Measurements from ENCODE around the gene SPINK1. TPM values are rescaled to one million over a fixed set of nuclear protein-coding genes. Genes with fewer than 3 reads are reported as not detected.

Gene SPINK1
- total and polyA plus RNA-seq, 2 of the 13 experiments (the other 11 are each of a cell fraction or from before 2014, with no cell fraction given) = 14.7 to 17.1 TPM

DNA sequence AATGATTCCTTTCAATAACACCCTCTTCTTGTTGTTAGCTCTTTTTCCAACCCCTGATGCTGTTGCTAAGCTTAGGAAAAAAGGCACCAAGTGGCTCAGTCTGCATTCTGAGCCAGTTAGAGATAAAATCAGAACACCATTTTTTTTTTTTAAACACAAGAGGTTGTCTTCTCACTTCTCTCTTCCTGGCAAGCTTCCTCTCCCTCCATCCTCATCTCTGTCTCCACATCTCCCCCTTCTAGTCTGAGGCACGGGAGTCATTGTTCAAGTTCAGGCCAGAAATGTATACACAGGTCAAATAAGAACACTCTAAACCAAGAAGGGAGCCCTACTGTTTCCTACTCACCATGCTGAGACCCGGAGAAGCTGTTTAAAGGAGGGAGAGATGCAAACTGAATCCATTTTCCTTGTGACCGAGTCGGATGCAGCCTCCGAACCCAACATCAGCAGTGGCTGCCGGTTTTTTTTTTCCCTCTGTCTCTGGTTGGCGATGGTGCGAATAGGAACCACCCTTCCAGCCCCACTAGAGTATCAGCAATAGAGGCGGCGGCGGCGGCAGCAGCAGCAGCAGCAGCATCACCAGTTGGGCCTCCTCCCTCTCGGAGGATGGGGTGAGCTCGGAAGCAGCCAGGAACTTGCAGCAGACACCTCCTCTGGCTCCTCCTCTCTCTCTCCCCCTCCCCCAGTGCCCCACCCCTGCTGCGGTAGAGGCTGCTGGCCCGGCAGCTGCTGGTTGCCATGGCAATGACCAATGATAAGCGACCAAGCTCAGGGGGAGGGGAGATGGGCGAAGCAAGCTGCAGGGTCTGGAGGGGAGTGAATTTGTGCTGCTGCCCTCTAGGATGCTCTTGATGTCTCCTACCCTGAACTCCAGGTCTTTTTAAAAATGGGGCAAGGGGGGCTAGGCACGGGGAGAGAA lies 49.1 kb downstream of the SPINK1 start, which contains the start of gene JAKMIP2:
TSS of gene JAKMIP2 (minus strand) at position 619 of the 919 bp plus-strand sequence. CDS start 110,922 bp downstream, outside the sequence.
- ATAC-seq (no peak), FAIRE-seq (no peak), DNase-seq (ENCODE audit: low spot score) (no peak)
- CTCF ChIA-PET (ENCODE audit: low intra/inter-chr PET ratio, low total read pairs) = no interaction called here
- in situ Hi-C loops (cut with HindIII; ENCODE audit: extremely low pct_ligation_motif_present, low pct_unique_long_range_greater_than_20kb) (no loop called here), intact Hi-C loops (cut with micrococcal nuclease; ENCODE audit: unreplicated experiment) (no loop called here)
- TF ChIP-seq TBX3 (IDR thresholded peaks at IDR 0.05; ENCODE audit: borderline replicate concordance) (no peak), ZNF451 (CRISPR knock-in tag; IDR thresholded peaks at IDR 0.05) (no peak), ZNF546 (CRISPR knock-in tag; conservative IDR thresholded peaks at IDR 0.05) (no peak), SIN3A (IDR thresholded peaks at IDR 0.05; ENCODE audit: borderline replicate concordance, low read depth, low read length) (no peak), IKZF4 (CRISPR knock-in tag; IDR thresholded peaks at IDR 0.05; ENCODE audit: borderline replicate concordance, low read depth, not compliant biosample characterization) (no peak)
- TF ChIP-seq, protein P1, sequence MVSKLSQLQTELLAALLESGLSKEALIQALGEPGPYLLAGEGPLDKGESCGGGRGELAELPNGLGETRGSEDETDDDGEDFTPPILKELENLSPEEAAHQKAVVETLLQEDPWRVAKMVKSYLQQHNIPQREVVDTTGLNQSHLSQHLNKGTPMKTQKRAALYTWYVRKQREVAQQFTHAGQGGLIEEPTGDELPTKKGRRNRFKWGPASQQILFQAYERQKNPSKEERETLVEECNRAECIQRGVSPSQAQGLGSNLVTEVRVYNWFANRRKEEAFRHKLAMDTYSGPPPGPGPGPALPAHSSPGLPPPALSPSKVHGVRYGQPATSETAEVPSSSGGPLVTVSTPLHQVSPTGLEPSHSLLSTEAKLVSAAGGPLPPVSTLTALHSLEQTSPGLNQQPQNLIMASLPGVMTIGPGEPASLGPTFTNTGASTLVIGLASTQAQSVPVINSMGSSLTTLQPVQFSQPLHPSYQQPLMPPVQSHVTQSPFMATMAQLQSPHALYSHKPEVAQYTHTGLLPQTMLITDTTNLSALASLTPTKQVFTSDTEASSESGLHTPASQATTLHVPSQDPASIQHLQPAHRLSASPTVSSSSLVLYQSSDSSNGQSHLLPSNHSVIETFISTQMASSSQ (IDR thresholded peaks at IDR 0.05; ENCODE audit: low read depth) = no peak
- TF ChIP-seq, protein P1 (CRISPR knock-in tag; IDR thresholded peaks at IDR 0.05; ENCODE audit: borderline replicate concordance) = no peak
- TF ChIP-seq, protein P2, sequence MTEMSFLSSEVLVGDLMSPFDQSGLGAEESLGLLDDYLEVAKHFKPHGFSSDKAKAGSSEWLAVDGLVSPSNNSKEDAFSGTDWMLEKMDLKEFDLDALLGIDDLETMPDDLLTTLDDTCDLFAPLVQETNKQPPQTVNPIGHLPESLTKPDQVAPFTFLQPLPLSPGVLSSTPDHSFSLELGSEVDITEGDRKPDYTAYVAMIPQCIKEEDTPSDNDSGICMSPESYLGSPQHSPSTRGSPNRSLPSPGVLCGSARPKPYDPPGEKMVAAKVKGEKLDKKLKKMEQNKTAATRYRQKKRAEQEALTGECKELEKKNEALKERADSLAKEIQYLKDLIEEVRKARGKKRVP (CRISPR knock-in tag; IDR thresholded peaks at IDR 0.05) = no peak
- no peaks in the 10 kb centered on the region for H3K79me2 ChIP-seq (ENCODE audit: insufficient read depth, low read length)
- no peak within 1 kb of the TSS for H3K4me3 ChIP-seq (replicated peaks in 1 of 3; ENCODE audit: insufficient read depth in 1 of 3, low read depth in 2 of 3, low read length in 3 of 3)
- WGBS (ENCODE audit: low lambda C conversion rate) = 17% methylated on average over 11 of the region's 19 CpGs
- no peak within 1 kb of the TSS for H3K27ac ChIP-seq (ENCODE audit: extremely low read length, insufficient read depth, low read length)
- H3K36me3 ChIP-seq (replicated peaks in 1 of 2; ENCODE audit: control insufficient read depth in 1 of 2, insufficient read depth in 2 of 2, low read length in 2 of 2) = no peaks in the 10 kb centered on the region
- no peaks in the 10 kb centered on the region for H3K4me1 ChIP-seq (ENCODE audit: insufficient read depth, low read length)
- no peak within 1 kb of the TSS for H3K4me2 ChIP-seq (ENCODE audit: low read depth, low read length)
- no peak within 1 kb of the TSS for H3K9ac ChIP-seq (ENCODE audit: insufficient read depth, low read depth, low read length)
- no TSS peak for BruUV-seq (replicated peaks)
- no peaks in the 10 kb centered on the region for H3K9me3 ChIP-seq (ENCODE audit: low read length)
- no peaks in the 10 kb centered on the region for H4K20me1 ChIP-seq (ENCODE audit: insufficient read depth, low read length)
- POLR2A ChIA-PET = no interaction called here
- no peak within 1 kb of the TSS for H2AFZ ChIP-seq (ENCODE audit: low read length)
- no peaks in the 10 kb centered on the region for H3K27me3 ChIP-seq (ENCODE audit: control insufficient read depth in 1 of 2, insufficient read depth in 2 of 2, low read length in 2 of 2)

Measured in HepG2 (cell line).